ENCODE results near the gene SERPINC1. TPM values are rescaled to one million over a fixed set of nuclear protein-coding genes. Genes with fewer than 3 reads are reported as not detected.

SERPINC1 gene
- total RNA-seq, 1 experiment from 2014 or later, result 0.57 TPM

GRCh38 chr1:173960625-173961024, 43.5 kb upstream of the SERPINC1 start (continued):
- no peak for TF ChIP-seq NR2C2 (CRISPR knock-in tag; IDR thresholded peaks at IDR 0.05)
- TF ChIP-seq FOXJ3 (CRISPR knock-in tag; IDR thresholded peaks at IDR 0.05; ENCODE audit: borderline replicate concordance), result no peak
- TF ChIP-seq ZNF423 (CRISPR knock-in tag; IDR thresholded peaks at IDR 0.05), result no peak
- TF ChIP-seq NR1H2 (CRISPR knock-in tag; IDR thresholded peaks at IDR 0.05), result no peak
- TF ChIP-seq SOX15 (CRISPR knock-in tag; IDR thresholded peaks at IDR 0.05), result no peak
- TF ChIP-seq ZNF138 (CRISPR knock-in tag; conservative IDR thresholded peaks at IDR 0.05), result no peak

GRCh38 chr1:173954179-173954578, 37.1 kb upstream of the SERPINC1 start:
- Mint-ChIP-seq H3K27ac (no peak overlapping the region), H3K27me3 (ENCODE audit: low read depth) (no peaks in the 10 kb centered on the region), H3K36me3 (peaks cover 47% of the 10 kb centered on the region), H3K9me3 (no peaks in the 10 kb centered on the region), H3K4me3 (no peak overlapping the region), H3K4me1 (no peaks in the 10 kb centered on the region)
- DNase-seq (ENCODE audit: low spot score), result no peak
- ATAC-seq, result no peak
- ChIA-PET CTCF (interaction anchor here (0.6 to 1.2 kb wide), 2 partner anchors 91 to 161 kb away, joined by 3 read pairs; no protein-coding TSS in a partner anchor), POLR2A (interaction anchor here (0.6 kb wide), 1 partner anchor 534 kb away, joined by 3 read pairs; no protein-coding TSS in a partner anchor)
- TF ChIP-seq ZBTB43 (CRISPR knock-in tag; IDR thresholded peaks at IDR 0.05) (no peak), ETV6 (CRISPR knock-in tag; IDR thresholded peaks at IDR 0.05) (no peak), USF2 (CRISPR knock-in tag; IDR thresholded peaks at IDR 0.05) (no peak), RELA (CRISPR knock-in tag; IDR thresholded peaks at IDR 0.05; ENCODE audit: borderline replicate concordance) (no peak), ELF4 (CRISPR knock-in tag; IDR thresholded peaks at IDR 0.05; ENCODE audit: low read depth) (no peak), FOXK1 (CRISPR knock-in tag; IDR thresholded peaks at IDR 0.05) (no peak), PREB (CRISPR knock-in tag; IDR thresholded peaks at IDR 0.05; ENCODE audit: borderline replicate concordance) (no peak), GTF2I (CRISPR knock-in tag; conservative IDR thresholded peaks at IDR 0.05) (no peak), ZNF263 (CRISPR knock-in tag; IDR thresholded peaks at IDR 0.05; ENCODE audit: low read depth) (no peak), IRF1 (CRISPR knock-in tag; IDR thresholded peaks at IDR 0.05) (no peak), ZNF232 (CRISPR knock-in tag; IDR thresholded peaks at IDR 0.05) (no peak), ZBTB21 (CRISPR knock-in tag; IDR thresholded peaks at IDR 0.05; ENCODE audit: borderline replicate concordance) (no peak), ARID4B (CRISPR knock-in tag; IDR thresholded peaks at IDR 0.05; ENCODE audit: borderline replicate concordance) (no peak), CREB1 (CRISPR knock-in tag; IDR thresholded peaks at IDR 0.05) (no peak), ZMAT4 (CRISPR knock-in tag; IDR thresholded peaks at IDR 0.05) (no peak), ZNF416 (CRISPR knock-in tag; IDR thresholded peaks at IDR 0.05) (no peak)
